SJCRH30 (cell line): Measurements from ENCODE around the gene TRAPPC5. TPM values are rescaled to one million over a fixed set of nuclear protein-coding genes. Genes with fewer than 3 reads are reported as not detected.

Experiments used
- DNase-seq, 2 experiments: peaks; one replicate each; pipeline ENCODE4 v3.0.0-alpha.2; 2015 to 2020
- H3K27ac ChIP-seq: fragments of 250-450 bp; sonication (Bioruptor Pico); 2 replicates; pipeline ENCODE4 v1.5.1; 2020; ENCODE audit warnings: mild to moderate bottlenecking, moderate library complexity
- H3K27me3 ChIP-seq: fragments of 250-450 bp; sonication (Bioruptor Pico); 2 replicates; pipeline ENCODE4 v1.5.1; 2020; ENCODE audit warnings: mild to moderate bottlenecking, moderate library complexity
- H3K36me3 ChIP-seq: fragments of 250-450 bp; sonication (Bioruptor Pico); 2 replicates; pipeline ENCODE4 v1.5.1; 2020; ENCODE audit warnings: mild to moderate bottlenecking, moderate library complexity
- H3K4me1 ChIP-seq: fragments of 250-450 bp; sonication (Bioruptor Pico); 2 replicates; pipeline ENCODE4 v1.5.1; 2020; ENCODE audit warnings: mild to moderate bottlenecking, moderate library complexity
- H3K4me3 ChIP-seq: fragments of 250-450 bp; sonication (Bioruptor Pico); 2 replicates; pipeline ENCODE4 v1.5.1; 2020; ENCODE audit warnings: mild to moderate bottlenecking, moderate library complexity
- H3K9me3 ChIP-seq: fragments of 250-450 bp; sonication (Bioruptor Pico); replicated peaks from 2 replicates; pipeline ENCODE4 v1.5.1; 2020; ENCODE audit warnings: mild to moderate bottlenecking, moderate library complexity
- total RNA-seq: library from RNA; depleted of rRNA; stranded (reverse); fragments of >200 nt; shearing (Covaris generic); gene quantifications from 2 replicates; pipeline ENCODE4 v1.2.3, GENCODE V29; 2014; rRNA removed

The TRAPPC5 gene
- total RNA-seq, 1 experiment from 2014 or later, result 18.5 TPM

GRCh38 chr19:7734220-7735203 is 53.9 kb downstream of the TRAPPC5 start:
- no peaks in the 10 kb centered on the region for H3K9me3 ChIP-seq
- H3K27ac ChIP-seq, result no peak overlapping the region
- H3K4me1 ChIP-seq, result no peaks in the 10 kb centered on the region
- H3K4me3 ChIP-seq, result no peak overlapping the region
- DNase-seq, result no peak
- no peaks in the 10 kb centered on the region; the same call in 1 of the 2 replicates for H3K27me3 ChIP-seq
- H3K36me3 ChIP-seq, result no peaks in the 10 kb centered on the region

- Histone ChIP-seq H3K4me1 (no peaks in the 10 kb centered on the region), H3K27ac (no peak overlapping the region), H3K4me3 (no peak overlapping the region), H3K36me3 (no peaks in the 10 kb centered on the region), H3K27me3 (no peaks in the 10 kb centered on the region; the same call in 1 of the 2 replicates), H3K9me3 (no peaks in the 10 kb centered on the region)
- DNase-seq, result no peak
Measured at GRCh38 chr19:7736148-7736547, 55.5 kb downstream of the TRAPPC5 start.

- no peaks in the 10 kb centered on the region; the same call in 1 of the 2 replicates for H3K27me3 ChIP-seq
- no peak for DNase-seq
- H3K4me1 ChIP-seq, result no peaks in the 10 kb centered on the region
Measured at GRCh38 chr19:7737215-7737614, 56.6 kb downstream of the TRAPPC5 start.

More at GRCh38 chr19:7737215-7737614, 56.6 kb downstream of the TRAPPC5 start:
- no peak overlapping the region for H3K27ac ChIP-seq
- no peaks in the 10 kb centered on the region for H3K9me3 ChIP-seq
- no peak overlapping the region for H3K4me3 ChIP-seq
- H3K36me3 ChIP-seq, result no peaks in the 10 kb centered on the region

Other genes starting within 250 kb of the TRAPPC5 start
- not detected in 2 replicates for gene PEX11G, start 191.8 kb upstream of the TRAPPC5 start, total RNA-seq
- gene ZNF358, start 164.7 kb upstream of the TRAPPC5 start, total RNA-seq, result 28.8 and 33.8 TPM in 2 replicates
- 3.8 and 5.8 TPM in 2 replicates for gene MCOLN1, start 158.2 kb upstream of the TRAPPC5 start, total RNA-seq
- gene PNPLA6, start 145.1 kb upstream of the TRAPPC5 start, total RNA-seq, result 14.2 and 17.3 TPM in 2 replicates
- 0.04 and 0.10 TPM in 2 replicates for gene CAMSAP3, start 85.0 kb upstream of the TRAPPC5 start, total RNA-seq
- 29.5 and 33.0 TPM in 2 replicates for gene XAB2, start 51.3 kb upstream of the TRAPPC5 start, total RNA-seq
- gene PET100, start 51.0 kb upstream of the TRAPPC5 start, total RNA-seq, result 51.0 and 62.1 TPM in 2 replicates
- not detected in 2 replicates for gene PCP2, start 47.1 kb upstream of the TRAPPC5 start, total RNA-seq
- 0.15 TPM in 1 of 2 replicates, not detected in the other for gene STXBP2, start 43.7 kb upstream of the TRAPPC5 start, total RNA-seq
- gene RETN, start 11.8 kb upstream of the TRAPPC5 start, total RNA-seq, result not detected in 2 replicates
- not detected in 2 replicates for gene MCEMP1, start 3.7 kb upstream of the TRAPPC5 start, total RNA-seq
- gene FCER2, start 21.3 kb downstream of the TRAPPC5 start, total RNA-seq, result not detected in 2 replicates
- not detected in 2 replicates for gene CLEC4G, start 51.3 kb downstream of the TRAPPC5 start, total RNA-seq
- gene CD209, start 66.7 kb downstream of the TRAPPC5 start, total RNA-seq, result not detected in 2 replicates
- gene CLEC4M, start 82.4 kb downstream of the TRAPPC5 start, total RNA-seq, result not detected in 2 replicates
- gene EVI5L, start 149.4 kb downstream of the TRAPPC5 start, total RNA-seq, result 5.5 and 6.0 TPM in 2 replicates
- not detected in 2 replicates for gene PRR36, start 193.6 kb downstream of the TRAPPC5 start, total RNA-seq
- 0.04 and 0.15 TPM in 2 replicates for gene LRRC8E, start 207.7 kb downstream of the TRAPPC5 start, total RNA-seq
- 12.9 and 13.6 TPM in 2 replicates for gene MAP2K7, start 223.0 kb downstream of the TRAPPC5 start, total RNA-seq
- gene TGFBR3L, start 234.0 kb downstream of the TRAPPC5 start, total RNA-seq, result not detected in 2 replicates
- gene SNAPC2, start 239.5 kb downstream of the TRAPPC5 start, total RNA-seq, result 15.8 and 17.4 TPM in 2 replicates
- 1.0 TPM in 2 replicates for gene CTXN1, start 245.3 kb downstream of the TRAPPC5 start, total RNA-seq